ENCODE data around the gene NRP1.
"Not testable (repeated sequence)": the region's sequence is repeated elsewhere in the genome, so short reads cannot be mapped to it uniquely, and the experiment has no call there.

Gene NRP1

DNA sequence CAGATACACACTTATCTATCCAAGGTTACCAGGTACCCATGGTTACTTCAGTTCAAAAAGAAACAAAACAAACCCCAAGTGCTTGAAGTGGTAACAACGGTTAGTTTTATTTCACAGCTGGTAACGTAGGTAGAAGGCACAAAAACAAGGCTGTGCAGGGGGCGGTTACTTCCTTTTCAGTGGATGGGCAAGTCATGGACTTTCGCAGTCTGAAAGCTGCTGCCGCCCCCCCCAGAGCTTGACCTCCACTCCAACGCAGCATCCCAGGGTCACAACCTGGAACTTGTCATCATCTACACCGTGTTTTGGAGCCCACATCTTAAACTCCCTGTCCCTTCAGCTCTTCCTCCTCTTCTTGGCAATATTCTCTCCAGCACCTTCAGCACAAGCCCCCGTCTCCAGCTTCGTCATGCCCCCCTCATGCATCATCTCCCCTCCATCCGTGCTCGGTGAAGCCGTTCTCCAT, 195.3 kb downstream of the NRP1 start:
- DNase-seq = no peak

DNA sequence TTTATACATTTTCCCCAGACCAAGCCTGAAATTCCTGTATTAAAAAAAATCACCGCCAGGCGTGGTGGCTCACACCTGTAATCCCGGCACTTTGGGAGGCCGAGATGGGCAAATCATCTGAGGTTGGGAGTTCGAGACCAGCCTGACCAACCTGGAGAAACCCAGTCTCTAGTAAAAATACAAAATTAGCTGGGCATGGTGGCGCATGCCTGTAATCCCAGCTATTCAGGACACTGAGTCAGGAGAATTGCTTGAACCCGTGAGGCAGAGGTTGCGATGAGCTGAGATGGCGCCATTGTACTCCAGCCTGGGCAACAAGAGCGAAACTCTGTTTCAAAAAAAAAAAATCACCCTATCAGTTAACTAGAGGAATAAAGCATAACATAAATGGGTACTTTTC, 195.8 kb downstream of the NRP1 start:
- DNase-seq = not testable (repeated sequence)

DNA sequence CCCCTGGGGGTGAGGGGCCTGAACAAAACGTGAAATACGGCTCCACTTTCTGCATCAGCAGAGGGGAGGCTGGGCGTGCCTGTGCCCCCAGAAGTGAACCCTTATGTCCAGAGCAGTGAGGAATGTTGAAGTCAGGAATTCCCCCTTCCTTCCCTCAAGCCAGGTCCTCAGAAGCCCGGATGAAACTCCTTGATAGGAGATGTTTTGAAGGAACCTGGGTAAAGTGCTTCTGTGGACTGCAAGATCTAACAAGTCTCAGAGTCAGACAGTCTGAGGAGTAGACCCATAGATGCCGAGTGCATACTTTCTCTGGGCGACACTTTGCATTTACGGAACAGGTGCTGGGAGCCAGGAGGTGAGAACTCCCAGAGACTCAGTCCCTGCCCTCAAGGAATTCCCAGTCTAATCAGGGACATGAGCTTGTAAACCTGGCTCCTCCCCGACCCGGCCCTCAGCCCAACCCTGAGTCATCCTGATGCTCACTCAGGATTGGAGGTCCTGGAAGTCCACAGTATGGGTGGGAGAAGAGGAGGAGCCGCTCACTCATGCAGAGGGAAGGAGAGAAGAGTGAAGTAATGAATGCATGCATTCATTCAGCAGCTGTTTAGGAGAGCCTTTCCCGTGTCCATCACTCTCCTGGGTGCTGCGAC, 197.0 kb downstream of the NRP1 start:
- DNase-seq = no peak

DNA sequence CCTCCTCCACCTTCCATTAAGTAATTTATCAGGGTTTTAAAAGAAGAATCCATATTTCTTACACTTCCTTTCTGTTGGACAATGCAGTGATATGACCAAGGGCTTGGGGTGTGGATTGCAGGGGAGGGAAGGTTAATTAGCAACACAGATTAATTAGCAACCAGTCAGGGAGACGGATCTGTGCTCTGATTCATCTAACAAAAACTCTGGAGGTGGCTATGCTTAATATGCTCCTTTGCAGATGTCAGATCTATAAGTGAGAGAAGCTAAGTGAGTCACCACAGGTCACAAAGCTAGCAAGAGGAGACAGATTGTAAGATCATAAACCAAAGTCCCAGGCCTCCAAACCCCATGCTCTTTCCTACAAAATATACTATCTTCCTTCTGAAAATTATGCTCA, 197.7 kb downstream of the NRP1 start:
- DNase-seq = no peak

DNA sequence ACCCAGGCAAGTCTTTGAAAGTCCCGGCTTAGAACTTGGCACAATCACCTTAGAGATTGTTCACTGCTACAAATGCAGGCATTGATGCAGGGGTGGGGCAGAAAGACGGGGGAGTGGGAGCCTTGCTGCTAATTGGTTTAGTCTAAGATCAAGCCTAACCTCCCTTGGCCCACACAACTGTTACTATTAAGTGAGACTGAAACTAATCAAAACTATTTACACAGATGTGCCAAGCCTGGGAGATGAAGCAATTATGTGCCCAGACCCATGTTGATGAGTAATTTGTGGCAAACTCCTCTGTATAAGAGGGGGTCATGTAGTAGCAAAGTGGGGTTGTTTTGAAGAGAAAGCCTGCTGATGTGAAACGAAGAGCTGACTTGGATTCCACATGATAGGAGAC, 198.2 kb downstream of the NRP1 start:
- no peak for DNase-seq

DNA sequence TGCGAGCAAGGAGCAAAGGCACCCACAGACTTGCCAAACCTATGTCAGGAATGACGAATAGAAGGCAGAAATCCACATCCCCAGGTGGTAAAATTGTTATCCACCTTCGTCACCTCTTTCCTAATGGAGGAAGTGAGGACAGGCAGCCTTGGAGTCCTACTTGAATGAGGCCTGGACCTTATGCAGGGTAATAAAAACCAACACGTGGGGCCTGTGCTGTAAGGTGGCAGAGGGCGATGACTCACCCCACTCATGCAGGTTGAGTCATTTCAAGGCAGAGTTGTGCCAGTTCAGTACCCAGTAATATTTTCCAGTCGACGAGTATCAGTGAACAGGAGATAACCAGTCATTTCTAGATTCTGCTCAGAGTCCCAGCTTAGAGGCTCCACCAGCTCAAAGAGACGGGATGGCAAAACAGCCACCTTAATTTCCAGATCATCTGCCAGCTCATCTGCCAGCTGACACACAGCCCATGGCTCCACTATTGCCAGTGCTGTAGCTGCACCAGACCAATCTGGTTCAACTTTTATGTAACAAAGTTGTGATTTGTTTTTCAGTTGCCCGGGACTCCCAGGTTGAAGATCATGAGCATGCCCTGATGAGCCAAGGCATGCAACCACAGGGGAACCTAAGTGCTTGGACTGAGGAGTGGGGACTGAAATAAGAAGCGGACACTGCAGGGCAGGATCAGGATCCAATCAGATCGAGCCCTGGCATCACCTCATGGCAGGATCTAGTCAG, 200.3 kb downstream of the NRP1 start:
- DNase-seq = no peak

DNA sequence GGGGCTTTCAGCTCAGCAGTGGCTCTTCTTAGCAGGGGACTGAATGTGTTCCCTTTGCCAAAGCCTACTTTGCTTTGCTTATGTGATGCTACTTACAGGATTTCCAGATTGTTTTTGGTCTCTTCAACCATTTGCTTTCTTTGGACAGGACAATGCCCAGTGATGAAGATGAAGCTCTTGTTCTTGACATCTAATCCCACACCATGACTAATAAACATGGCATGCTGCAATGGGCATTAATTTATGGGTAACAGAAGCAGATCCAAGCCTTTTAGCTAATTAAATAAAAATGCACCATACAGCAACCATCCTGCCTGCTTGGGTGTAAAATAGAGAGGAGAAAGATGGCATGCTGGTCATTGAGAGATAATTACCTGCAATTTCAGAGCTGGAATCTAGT, 200.9 kb downstream of the NRP1 start:
- DNase-seq = no peak

DNA sequence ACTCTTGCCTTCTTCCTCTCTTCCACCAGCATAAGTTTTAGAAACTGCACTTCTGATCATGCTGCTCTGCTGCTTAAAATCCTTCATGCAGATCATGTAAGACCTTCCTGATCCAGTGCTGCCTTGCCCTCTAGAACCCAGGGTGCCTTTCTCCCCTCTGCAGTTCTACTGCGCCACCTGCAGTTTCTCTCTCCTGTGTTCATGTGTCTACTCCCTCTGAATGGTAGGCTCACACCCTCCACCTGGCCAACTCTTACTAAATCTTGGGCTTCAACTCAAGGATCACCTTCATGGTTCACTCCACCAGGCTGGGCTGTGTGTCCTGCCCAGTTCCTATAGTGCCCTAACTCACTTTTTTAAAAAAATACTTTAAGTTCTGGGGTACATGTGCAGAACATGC, 201.8 kb downstream of the NRP1 start:
- DNase-seq = no peak

DNA sequence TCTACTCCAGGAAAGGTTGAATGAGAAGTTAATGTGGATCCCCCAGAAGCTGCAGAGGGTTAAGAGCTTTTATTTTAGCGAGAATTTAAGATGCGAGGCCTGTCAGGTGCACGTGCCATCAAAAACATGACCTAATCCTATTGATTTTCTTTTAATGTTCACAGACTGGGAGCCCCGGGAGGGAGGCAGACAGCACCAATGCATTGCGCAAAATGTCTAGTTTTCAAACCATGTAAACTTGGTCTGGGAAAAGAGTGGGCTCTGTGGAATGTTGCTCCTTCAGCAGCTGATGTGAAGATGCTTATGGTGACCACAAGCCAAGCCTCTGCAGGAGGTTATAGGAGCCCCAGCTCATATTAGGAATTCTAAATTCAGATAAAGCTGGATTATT, 204.5 kb downstream of the NRP1 start:
- DNase-seq = no peak

DNA sequence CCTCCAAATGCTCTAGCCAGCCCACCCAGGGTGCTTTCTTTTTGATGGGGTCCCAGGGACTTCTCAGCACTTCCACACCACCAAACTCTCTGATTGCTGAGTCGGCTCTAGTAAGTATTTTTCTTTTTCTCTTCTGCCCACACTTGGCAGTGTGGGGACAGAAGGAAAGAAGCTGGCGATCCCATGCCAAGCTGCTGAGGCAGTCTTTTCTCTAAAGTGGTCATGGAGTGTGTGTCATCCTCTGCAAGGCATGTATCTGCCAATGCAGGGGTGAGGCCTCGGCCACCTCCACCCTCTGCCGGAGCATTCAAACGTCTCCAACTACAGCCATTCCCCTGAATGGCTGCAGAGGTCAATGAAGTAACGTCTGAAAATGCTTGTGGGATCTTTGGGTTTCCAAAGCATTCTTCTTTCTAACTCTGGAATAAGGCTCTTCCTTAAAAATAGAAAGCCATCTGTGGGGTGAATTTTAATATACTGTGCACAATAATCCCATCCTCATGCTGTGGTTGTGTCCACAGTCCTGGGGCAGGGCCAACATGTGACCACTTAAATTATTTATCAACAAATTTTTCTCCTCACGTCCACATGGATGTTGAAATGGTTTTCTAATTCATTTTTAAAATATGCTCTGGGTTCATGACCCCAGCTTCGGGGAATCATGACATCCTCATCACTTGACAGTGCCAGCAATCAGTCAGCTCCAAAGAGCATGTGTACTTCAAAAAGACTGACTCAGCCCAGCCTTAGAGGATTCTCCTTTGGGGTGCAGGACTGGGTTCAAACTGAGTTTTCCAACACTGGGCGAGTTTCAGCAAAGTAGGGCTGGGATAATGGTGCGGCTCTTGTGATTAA, 205.1 kb downstream of the NRP1 start:
- DNase-seq = peak; percentile 75

DNA sequence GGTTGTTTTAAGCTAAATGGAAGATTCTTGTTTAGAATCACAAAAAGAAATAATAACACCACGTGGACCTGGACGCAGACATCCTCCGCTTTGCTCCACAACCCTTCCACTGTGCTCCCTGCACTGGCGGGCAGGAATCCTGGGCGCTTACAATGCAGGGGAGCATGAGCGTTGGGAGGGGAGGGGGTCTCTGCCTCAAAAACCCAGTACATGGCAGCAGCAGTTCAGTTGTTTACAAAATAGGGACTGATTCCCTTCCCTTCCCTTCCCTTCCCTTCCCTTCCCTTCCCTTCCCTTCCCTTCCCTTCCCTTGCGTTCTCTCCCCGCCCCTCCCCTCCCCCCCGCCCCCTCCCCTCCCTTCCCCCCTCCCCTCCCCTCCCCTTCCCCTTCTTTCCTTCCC, 206.8 kb downstream of the NRP1 start:
- DNase-seq = no peak

All from right hindlimb (tissue), 1 donor.